Ectodermal cell (in vitro differentiated cells): ENCODE results near the gene REELD1.

Source experiments
- H3K27ac ChIP-seq: 2 replicates; pipeline ENCODE4 v1.7.0; 2013; ENCODE audit warnings: mild to moderate bottlenecking, low read depth, low read length; ENCODE audit not compliant: insufficient read depth, poor library complexity, severe bottlenecking
- H3K27me3 ChIP-seq: 2 replicates; pipeline ENCODE4 v1.7.0; 2013; ENCODE audit warnings: mild to moderate bottlenecking, low read length; ENCODE audit not compliant: insufficient read depth, control insufficient read depth, poor library complexity, severe bottlenecking
- H3K36me3 ChIP-seq: one replicate; pipeline ENCODE4 v1.7.0; 2013; ENCODE audit warnings: low read length; ENCODE audit not compliant: control insufficient read depth, insufficient read depth
- H3K4me1 ChIP-seq: one replicate; pipeline ENCODE4 v1.7.0; 2013; ENCODE audit warnings: low read length; ENCODE audit not compliant: control insufficient read depth, insufficient read depth
- H3K4me3 ChIP-seq: 2 replicates; pipeline ENCODE4 v1.7.0; 2013; ENCODE audit warnings: low read depth, low read length, control low read depth; ENCODE audit not compliant: insufficient read depth
- H3K9me3 ChIP-seq: 2 replicates; pipeline ENCODE4 v1.7.0; 2013; ENCODE audit warnings: mild to moderate bottlenecking, low read length, moderate library complexity; ENCODE audit not compliant: control insufficient read depth
- WGBS, 2 experiments: methylation state at CpG; one replicate each; pipeline ENCODE4 v1.1.7; 2013; ENCODE audit warnings: missing lambda C conversion rate in 2 of 2; 5-methylcytosine and 5-hydroxymethylcytosine counted together

The REELD1 gene

GRCh38 chr4:146244496-146244895 is 30.2 kb downstream of the REELD1 start:
- 92 to 93% methylated on average over 9 of the region's 9 CpGs for WGBS, 2 experiments
- H3K4me1 ChIP-seq: no peaks in the 10 kb centered on the region
- no peak overlapping the region for H3K27ac ChIP-seq
- H3K36me3 ChIP-seq: no peaks in the 10 kb centered on the region
- H3K9me3 ChIP-seq: no peaks in the 10 kb centered on the region
- no peak overlapping the region for H3K4me3 ChIP-seq
- H3K27me3 ChIP-seq: no peaks in the 10 kb centered on the region

GRCh38 chr4:146245246-146245645 is 30.9 kb downstream of the REELD1 start:
- no peaks in the 10 kb centered on the region for H3K9me3 ChIP-seq
- H3K4me3 ChIP-seq: no peak overlapping the region
- H3K27me3 ChIP-seq: no peaks in the 10 kb centered on the region
- no peaks in the 10 kb centered on the region for H3K4me1 ChIP-seq
- no peaks in the 10 kb centered on the region for H3K36me3 ChIP-seq
- 91 to 92% methylated on average over 3 of the region's 3 CpGs for WGBS, 2 experiments
- H3K27ac ChIP-seq: no peak overlapping the region

- Histone ChIP-seq H3K27ac (no peak overlapping the region), H3K27me3 (no peaks in the 10 kb centered on the region), H3K4me1 (no peaks in the 10 kb centered on the region), H3K9me3 (no peaks in the 10 kb centered on the region), H3K36me3 (no peaks in the 10 kb centered on the region), H3K4me3 (no peak overlapping the region)
- 88 to 96% methylated on average over 4 of the region's 4 CpGs for WGBS, 2 experiments
Observed at GRCh38 chr4:146245850-146246249, 31.5 kb downstream of the REELD1 start.

- H3K4me1 ChIP-seq: no peaks in the 10 kb centered on the region
- H3K27ac ChIP-seq: no peak overlapping the region
- H3K36me3 ChIP-seq: no peaks in the 10 kb centered on the region
- WGBS, 2 experiments: 92 to 95% methylated on average over 6 of the region's 6 CpGs
- no peaks in the 10 kb centered on the region for H3K27me3 ChIP-seq
- H3K4me3 ChIP-seq: no peak overlapping the region
- no peaks in the 10 kb centered on the region for H3K9me3 ChIP-seq
Observed at GRCh38 chr4:146246381-146246780, 32.0 kb downstream of the REELD1 start.

- WGBS, 2 experiments: 91 to 93% methylated on average over 2 of the region's 2 CpGs
- Histone ChIP-seq H3K9me3 (no peaks in the 10 kb centered on the region), H3K4me1 (no peaks in the 10 kb centered on the region), H3K27me3 (no peaks in the 10 kb centered on the region), H3K27ac (no peak overlapping the region), H3K36me3 (no peaks in the 10 kb centered on the region), H3K4me3 (no peak overlapping the region)
Observed at GRCh38 chr4:146247356-146247755, 33.0 kb downstream of the REELD1 start.

- Histone ChIP-seq H3K27me3 (no peaks in the 10 kb centered on the region), H3K36me3 (no peaks in the 10 kb centered on the region), H3K4me3 (no peak overlapping the region), H3K27ac (no peak overlapping the region), H3K4me1 (no peaks in the 10 kb centered on the region), H3K9me3 (no peaks in the 10 kb centered on the region)
- WGBS, 2 experiments: 94 to 95% methylated on average over 3 to 4 of the region's 5 CpGs
Observed at GRCh38 chr4:146252969-146253611, 38.8 kb downstream of the REELD1 start.

- no peaks in the 10 kb centered on the region for H3K9me3 ChIP-seq
- no peaks in the 10 kb centered on the region for H3K27me3 ChIP-seq
- no peak overlapping the region for H3K4me3 ChIP-seq
- H3K27ac ChIP-seq: no peak overlapping the region
- no peaks in the 10 kb centered on the region for H3K36me3 ChIP-seq
- no peaks in the 10 kb centered on the region for H3K4me1 ChIP-seq
- 95 to 100% methylated on average over 1 of the region's 1 CpG for WGBS, 2 experiments
Observed at GRCh38 chr4:146255463-146255862, 41.1 kb downstream of the REELD1 start.

GRCh38 chr4:146255874-146256273 is 41.5 kb downstream of the REELD1 start:
- no peaks in the 10 kb centered on the region for H3K9me3 ChIP-seq
- H3K27ac ChIP-seq: no peak overlapping the region
- no peaks in the 10 kb centered on the region for H3K27me3 ChIP-seq
- WGBS, 2 experiments: 89 to 95% methylated on average over 3 of the region's 3 CpGs
- no peaks in the 10 kb centered on the region for H3K4me1 ChIP-seq
- no peaks in the 10 kb centered on the region for H3K36me3 ChIP-seq
- no peak overlapping the region for H3K4me3 ChIP-seq

GRCh38 chr4:146256328-146256727 is 42.0 kb downstream of the REELD1 start:
- 91 to 100% methylated on average over 1 of the region's 1 CpG for WGBS, 2 experiments
- no peaks in the 10 kb centered on the region for H3K4me1 ChIP-seq
- no peak overlapping the region for H3K4me3 ChIP-seq
- no peaks in the 10 kb centered on the region for H3K36me3 ChIP-seq
- H3K27me3 ChIP-seq: no peaks in the 10 kb centered on the region
- no peaks in the 10 kb centered on the region for H3K9me3 ChIP-seq
- no peak overlapping the region for H3K27ac ChIP-seq

- Histone ChIP-seq H3K4me3 (no peak overlapping the region), H3K4me1 (no peaks in the 10 kb centered on the region), H3K27ac (no peak overlapping the region), H3K9me3 (no peaks in the 10 kb centered on the region), H3K36me3 (no peaks in the 10 kb centered on the region), H3K27me3 (no peaks in the 10 kb centered on the region)
- WGBS, 2 experiments: 100% methylated on average over 1 of the region's 1 CpG; no CpG with 5 or more reads in 1 of the 2 experiments
Observed at GRCh38 chr4:146257511-146257910, 43.2 kb downstream of the REELD1 start.

GRCh38 chr4:146260521-146260920 is 46.2 kb downstream of the REELD1 start:
- H3K27ac ChIP-seq: no peak overlapping the region
- H3K9me3 ChIP-seq: no peaks in the 10 kb centered on the region
- H3K4me1 ChIP-seq: no peaks in the 10 kb centered on the region
- no peaks in the 10 kb centered on the region for H3K36me3 ChIP-seq
- 93 to 96% methylated on average over 4 of the region's 4 CpGs for WGBS, 2 experiments
- H3K27me3 ChIP-seq: no peaks in the 10 kb centered on the region
- no peak overlapping the region for H3K4me3 ChIP-seq
